ENCODE measurements around the gene RNF223. TPM values are rescaled to one million over a fixed set of nuclear protein-coding genes. Genes with fewer than 3 reads are reported as not detected.
"Not testable (repeated sequence)": the region's sequence is repeated elsewhere in the genome, so short reads cannot be mapped to it uniquely, and the experiment has no call there.

Gene RNF223
- polyA plus RNA-seq, 1 donor: 0.08 TPM

DNA sequence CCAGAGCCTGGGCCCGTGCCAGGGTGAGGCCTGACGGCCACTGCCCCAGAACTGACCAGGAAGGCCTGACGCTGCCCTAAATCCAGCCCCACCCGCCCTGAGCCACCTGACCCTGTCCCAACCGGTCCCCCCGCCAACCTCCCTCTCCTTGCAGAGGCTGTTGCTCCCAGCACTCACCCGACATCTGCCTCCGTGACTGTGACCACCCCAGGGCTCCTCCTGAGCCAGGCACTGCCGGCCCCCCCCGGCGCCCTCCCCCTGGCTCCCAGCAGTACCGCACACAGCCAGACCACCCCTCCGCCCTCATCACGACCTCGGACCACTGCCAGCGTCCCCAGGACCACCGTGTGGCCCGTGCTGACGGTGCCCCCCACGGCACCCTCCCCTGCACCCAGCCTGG lies 27.9 kb downstream of the RNF223 start:
- DNase-seq (ENCODE audit: low read depth): no peak

DNA sequence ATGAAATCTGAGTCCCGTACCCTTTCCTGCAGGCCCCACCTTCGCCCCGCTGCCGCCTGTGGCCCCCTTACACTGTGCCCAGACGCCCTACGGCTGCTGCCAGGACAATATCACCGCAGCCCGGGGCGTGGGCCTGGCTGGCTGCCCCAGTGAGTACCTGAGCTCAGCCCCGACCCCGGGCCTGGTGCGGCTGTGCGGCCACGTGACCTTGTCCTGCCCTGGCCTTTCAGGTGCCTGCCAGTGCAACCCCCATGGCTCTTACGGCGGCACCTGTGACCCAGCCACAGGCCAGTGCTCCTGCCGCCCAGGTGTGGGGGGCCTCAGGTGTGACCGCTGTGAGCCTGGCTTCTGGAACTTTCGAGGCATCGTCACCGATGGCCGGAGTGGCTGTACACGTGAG lies 29.0 kb downstream of the RNF223 start:
- DNase-seq (ENCODE audit: low read depth): no peak

DNA sequence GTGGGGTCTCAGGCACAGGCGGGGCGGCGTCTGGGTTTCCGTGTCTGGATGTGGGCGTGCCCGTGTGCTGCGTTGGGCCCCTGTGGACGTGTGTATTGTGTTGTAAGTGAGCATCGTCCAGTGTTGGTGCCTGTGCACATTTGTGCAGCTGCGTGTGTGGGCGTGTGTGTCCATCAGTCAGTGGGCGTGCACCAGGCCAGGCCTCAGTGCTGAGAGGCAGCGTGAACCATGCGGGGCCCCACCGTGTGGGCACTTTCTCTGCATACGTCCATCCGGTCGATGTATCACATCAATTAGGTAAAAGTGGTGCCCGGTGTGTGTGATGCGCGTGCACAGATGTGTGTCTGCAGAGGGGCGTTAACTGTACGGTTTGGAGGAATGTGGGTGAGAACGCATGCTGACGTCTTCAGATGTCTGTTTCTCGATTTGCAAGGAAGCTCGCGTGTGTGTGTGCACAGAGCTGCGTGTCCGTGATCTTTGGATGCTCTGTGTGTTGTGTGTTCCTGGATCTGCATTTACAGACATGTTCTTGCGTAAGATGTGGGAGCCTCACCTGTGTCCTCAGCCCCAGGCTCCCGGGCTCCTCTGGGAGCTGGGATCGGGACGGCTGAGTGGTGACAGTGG lies 29.5 kb downstream of the RNF223 start:
- no peak for DNase-seq (ENCODE audit: low read depth)

DNA sequence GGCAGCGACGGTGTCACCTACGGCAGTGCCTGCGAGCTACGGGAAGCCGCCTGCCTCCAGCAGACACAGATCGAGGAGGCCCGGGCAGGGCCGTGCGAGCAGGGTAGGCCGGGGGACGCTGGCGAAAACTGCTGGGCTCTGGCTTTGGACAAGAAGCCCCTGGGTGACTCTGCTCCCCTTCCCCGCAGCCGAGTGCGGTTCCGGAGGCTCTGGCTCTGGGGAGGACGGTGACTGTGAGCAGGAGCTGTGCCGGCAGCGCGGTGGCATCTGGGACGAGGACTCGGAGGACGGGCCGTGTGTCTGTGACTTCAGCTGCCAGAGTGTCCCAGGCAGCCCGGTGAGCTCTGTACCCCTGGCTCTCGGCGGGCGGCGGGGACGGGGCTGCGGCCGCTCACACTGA lies 30.2 kb downstream of the RNF223 start:
- no peak for DNase-seq (ENCODE audit: low read depth)

DNA sequence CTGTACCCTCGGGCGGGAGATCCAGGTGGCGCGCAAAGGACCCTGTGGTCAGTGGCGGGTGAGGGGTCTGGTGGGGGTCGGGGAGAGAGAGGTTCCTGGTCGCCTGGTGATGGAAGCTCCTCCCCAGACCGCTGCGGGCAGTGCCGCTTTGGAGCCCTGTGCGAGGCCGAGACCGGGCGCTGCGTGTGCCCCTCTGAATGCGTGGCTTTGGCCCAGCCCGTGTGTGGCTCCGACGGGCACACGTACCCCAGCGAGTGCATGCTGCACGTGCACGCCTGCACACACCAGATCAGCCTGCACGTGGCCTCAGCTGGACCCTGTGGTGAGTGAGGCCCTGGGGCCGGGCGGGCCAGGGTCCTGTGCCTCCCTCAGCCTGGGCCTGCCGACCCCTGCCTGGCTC lies 30.7 kb downstream of the RNF223 start:
- no peak for DNase-seq (ENCODE audit: low read depth)

DNA sequence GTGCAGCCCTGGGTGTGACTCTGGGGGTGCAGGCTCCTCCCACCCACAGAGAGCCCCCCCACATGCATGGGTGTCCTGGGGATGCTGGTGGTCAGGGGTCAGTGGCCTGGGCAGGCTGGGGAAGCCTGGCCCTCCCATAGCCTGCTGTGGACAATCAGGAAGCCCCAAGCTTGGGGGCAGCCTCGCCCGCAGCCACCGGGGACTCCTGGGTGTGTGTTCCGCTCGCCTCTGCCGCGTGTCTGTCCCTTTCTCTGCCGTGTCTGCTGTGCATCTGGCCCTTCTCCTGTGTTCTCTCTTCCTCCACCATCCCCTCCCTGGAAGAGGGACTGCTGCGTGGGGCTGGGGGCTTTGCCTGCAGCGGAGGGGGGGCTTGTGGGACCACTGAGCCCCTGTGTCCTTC lies 31.3 kb downstream of the RNF223 start:
- no peak for DNase-seq (ENCODE audit: low read depth)

DNA sequence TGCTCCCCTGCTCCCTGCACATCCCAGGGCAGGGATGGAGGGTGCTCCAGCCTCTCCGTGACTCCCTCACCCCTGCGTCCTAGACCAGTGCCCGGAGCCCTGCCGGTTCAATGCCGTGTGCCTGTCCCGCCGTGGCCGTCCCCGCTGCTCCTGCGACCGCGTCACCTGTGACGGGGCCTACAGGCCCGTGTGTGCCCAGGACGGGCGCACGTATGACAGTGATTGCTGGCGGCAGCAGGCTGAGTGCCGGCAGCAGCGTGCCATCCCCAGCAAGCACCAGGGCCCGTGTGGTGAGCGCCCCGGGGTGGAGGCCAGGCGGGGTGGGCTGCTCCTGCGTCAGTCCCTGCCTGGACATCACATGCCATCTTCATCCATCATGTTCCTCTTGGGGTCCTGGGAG lies 32.2 kb downstream of the RNF223 start:
- DNase-seq (ENCODE audit: low read depth): no peak

DNA sequence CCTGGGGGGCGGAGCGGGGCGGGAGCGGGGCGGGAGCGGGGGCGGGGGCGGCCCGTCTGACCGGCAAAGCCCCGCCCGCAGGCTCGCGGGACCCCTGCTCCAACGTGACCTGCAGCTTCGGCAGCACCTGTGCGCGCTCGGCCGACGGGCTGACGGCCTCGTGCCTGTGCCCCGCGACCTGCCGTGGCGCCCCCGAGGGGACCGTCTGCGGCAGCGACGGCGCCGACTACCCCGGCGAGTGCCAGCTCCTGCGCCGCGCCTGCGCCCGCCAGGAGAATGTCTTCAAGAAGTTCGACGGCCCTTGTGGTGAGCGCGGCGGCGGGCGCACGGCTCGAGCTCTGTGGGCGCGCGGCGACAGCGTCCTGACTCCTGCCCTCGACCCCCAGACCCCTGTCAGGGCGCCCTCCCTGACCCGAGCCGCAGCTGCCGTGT lies 33.0 kb downstream of the RNF223 start:
- no peak for DNase-seq (ENCODE audit: low read depth)

DNA sequence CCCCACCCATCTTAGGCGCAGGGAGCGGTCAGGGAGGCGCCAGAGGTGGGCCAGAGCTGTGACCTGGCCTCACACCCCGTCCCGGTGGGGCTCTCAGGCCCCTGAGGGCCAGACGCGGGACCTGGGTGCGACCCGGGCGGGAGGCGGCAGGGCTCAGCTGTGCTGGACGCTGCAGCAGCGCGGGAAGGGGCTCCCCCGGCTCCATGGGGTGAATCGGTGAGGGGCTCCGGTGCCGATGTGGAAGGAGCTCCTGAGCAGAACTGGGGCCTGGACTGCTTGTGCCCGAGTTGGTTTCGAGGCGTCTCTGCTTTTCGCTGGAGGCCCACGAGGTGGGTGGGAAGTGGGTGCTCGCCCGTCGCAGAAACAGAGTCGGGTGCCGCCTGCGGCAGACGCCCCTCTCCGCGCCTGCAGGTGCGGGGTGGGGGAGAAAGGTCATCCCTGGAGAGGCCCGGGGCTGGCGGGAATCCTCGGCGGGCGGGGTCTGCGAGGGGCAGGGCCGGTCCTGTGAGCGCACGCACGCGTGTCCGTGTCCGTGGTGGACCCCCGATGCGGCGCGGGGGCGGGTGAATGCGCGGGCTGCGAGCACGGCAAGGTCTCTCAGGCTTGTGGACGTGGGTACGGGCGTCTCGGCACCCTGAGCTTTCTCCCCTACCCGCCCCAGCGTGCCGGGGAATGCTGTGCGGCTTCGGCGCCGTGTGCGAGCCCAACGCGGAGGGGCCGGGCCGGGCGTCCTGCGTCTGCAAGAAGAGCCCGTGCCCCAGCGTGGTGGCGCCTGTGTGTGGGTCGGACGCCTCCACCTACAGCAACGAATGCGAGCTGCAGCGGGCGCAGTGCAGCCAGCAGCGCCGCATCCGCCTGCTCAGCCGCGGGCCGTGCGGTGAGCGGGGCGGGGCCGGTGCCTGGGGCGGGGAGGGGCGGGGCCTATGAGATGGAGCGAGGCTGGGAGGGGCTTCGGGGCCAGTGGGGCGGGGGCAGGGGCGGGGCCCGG lies 33.8 kb downstream of the RNF223 start:
- DNase-seq (ENCODE audit: low read depth): no peak

DNA sequence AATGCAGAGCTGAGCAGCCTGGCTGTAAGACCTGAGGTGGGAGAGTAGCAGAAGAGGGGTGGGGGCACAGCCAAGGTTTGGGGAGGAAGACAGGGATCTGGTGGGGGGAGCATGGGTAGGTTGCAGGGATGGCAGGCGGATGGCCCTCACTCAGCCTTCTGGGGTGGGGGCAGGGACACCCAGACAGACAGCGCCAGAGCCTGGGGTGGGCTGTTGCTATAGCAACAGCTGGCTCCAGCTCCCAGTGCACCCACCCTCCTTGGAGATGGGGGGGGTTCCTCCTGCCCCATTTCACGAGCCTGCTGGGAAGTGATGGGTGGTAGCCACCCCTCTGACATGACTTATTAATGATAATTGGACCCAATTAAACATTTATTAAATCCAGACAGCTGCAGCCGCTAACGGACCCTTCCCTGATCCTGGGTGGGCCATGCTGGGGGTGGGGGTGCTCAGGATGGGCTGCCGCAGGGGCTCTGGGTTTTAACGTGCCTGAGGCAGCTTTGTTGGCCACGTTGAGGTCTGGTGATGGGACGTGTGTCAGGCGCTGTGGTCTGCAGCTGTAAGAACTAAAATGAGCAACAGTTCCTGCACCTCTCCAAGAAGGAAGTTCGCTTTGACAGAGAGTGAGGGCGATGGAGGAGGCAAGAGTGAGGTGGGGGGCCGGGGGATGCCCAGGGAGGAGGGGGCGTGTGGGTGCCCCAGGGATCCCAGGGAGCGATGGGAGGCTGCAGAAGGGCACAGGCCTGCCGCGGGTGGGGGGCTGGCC lies 34.8 kb downstream of the RNF223 start:
- DNase-seq (ENCODE audit: low read depth): no peak

DNA sequence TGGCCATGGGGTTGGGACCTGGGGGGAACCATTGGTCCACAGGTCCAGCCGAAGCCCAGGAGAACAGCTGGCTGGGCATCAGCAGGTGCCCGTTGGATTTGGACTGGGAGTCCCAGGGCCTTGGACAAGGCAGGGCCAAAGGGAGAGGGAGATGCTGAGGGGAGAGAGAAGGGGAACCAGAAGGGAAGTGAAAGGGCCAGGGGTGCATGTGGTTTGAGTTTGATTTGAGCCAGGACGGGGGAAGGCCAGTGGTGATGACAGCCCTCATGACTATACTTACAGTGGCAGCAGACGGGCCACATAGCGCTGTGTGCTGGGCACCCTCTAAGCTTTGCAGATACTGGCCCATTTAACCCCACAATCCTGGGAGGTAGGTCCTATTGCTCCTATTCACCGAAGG lies 35.4 kb downstream of the RNF223 start:
- DNase-seq (ENCODE audit: low read depth): no peak

DNA sequence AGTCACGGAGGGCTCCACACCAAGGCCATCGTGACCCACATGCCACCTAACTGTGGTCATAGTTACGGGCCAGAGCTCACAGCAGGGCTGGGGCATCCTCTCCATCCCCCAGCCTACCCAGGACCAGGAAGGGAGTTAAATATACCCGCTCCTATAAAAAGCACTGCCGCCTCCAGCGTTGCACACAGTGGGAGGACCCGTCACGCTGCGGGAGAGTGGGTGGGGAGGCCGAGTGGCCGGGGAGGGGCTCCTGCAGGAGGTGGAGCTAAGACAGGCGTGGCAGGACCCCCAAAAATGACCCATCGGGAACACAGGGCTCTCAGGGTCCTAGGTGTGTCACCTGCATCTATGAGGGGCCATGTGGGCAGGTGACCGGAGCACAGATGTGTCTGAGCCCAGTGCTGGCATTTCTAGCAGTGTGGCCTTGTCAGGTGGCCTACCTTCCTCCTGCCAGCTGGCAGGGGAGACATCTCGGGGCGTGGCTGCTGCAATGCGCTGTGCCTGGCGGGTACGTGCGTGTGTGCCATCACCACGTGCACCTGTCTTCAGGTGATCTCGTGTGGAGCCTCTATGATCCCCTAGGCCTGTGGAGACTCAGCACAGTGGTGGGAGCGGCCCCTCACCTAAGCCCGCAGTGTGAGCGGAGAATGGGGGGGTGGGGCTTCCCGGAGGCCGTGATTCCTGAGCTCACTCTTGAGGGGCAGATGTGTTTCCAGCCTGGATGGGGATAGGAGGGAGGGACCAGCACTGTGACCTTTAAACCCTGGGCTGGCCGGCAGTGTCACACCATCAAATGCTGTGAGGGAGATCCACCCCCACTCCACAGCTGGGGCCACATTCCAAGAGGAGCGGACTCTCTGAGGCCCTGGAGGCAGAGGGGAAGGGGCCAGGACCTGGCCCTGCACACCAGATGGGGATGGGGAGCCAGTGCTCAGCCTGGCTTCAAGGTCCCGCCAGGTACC lies 36.5 kb downstream of the RNF223 start:
- no peak for DNase-seq (ENCODE audit: low read depth)

DNA sequence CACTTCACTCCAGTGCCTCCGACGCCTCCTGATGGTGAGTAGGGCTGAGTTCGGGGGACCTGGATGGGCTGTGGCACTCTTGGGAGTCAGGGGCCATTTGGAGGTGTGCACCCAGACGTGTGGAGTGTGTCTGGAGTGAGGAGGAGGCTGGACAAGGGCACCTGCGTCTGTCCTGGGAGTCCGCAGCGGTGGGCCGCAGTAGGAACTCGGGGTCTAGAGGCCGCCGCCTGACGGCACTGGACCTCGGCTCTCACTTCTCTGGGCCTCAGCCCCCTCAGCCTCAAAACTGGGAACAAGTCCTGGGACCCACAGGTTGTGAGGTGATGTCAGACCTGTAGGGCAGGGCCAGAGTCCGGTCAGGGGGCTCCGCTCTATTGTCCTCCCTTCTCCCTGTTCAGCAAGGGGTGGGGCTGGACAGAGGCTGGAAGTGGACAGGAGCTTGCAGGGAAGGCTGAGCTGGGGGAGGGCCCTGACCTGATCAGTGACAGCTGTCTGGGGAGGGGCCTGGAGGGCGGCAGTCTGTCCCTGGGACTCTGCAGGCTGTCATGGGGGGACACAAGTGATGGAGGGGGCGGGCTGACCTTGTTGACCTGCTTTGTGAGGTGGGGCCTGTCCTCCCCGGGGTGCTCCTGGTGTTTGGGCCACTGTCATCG lies 38.7 kb downstream of the RNF223 start:
- no peak for DNase-seq (ENCODE audit: low read depth)

DNA sequence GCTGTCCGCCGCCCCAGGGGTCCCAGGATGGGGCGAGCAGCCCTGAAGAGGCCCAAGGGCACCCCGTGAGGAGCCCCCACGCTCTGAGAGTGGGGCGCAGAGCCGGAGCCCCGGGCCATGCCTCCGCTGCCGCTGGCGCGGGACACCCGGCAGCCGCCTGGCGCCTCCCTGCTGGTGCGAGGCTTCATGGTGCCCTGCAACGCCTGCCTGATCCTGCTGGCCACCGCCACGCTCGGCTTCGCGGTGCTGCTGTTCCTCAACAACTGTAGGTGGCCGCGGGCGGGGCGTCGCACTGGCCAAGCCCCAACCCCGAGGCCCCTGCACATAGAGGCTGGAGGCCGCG lies 39.7 kb downstream of the RNF223 start:
- DNase-seq (ENCODE audit: low read depth): no peak

DNA sequence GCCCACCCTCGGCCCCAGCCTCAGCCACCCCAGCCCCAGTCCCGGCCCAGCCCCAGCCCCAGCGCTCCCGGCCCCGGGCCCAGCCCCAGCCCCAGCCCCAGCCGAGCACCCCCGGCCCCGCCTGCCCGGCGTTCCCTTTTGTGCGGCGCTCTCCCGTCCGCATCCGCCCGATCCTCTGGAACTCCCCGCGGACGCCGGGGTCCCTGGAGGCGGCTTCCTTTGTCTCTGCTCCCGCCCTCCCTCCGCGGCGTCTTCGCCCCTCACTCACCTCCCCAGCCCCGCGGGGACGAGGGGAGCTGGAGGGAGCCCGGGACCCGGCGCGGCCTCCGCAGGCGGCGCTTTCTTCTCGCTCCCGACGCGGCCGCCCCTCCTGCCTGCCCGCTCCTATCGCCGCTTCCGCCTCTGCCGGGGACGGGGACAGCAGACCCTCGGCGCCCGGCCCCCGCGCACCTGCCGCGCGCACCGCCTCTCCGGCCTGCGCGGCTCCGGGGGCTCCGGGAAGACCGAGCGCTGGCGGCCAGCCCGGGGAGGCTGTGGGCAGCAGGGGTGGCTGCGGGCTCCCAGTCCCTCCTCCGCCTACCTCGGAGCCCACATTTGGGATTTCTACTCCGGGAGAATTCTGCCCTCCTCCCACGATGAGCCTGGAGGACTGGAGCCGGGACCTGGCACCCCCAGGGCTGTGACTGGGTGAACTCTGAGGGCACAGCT lies 40.2 kb downstream of the RNF223 start:
- DNase-seq (ENCODE audit: low read depth): no peak

DNA sequence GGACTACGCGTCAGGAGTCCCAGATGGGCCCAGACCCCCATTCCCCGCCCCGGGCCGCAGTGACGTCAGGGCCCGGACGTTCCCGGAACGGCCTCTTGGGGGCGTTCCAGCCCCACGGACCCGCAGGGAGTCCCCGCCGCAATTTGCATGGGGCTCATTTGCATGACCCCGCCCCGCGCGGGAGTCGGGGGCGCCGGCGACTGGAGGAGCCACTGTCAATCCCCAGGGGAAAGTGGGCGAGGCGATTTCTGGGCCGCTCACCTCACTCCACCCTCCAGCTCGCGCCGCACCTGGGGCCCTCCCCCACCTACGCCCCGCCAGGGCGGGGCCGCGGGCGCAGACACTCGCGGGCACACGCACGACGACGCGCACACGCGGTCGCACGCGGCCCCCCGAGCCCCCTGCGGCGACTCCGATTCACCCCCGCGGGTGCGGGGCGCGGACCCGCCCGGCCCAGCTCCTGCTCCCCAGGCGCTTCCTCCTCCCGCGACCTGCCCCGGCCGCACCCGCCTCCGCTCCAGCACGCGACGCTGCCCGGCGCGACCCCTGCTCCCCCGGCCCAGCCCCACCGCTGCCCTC lies 41.0 kb downstream of the RNF223 start:
- DNase-seq (ENCODE audit: low read depth): no peak

DNA sequence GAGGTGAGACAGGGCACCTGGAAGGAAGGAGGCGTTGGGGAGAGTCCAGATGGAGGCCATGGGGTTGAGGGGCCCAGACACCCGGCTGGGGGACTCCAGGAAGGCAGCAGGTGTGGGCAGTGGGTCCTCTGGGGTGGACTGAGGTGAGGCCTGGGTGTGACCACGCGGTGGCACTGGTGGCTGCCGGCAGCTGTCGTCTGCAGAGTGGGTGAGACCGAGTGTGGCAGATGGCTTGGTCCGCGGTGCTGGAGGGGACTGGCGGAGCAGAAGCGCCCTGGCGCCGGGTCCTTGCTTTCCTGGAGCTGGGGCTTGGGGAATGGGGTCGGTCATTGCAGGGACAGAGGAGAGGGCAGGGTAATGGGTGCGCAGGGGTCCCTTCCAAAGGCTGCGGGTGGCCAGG lies 41.7 kb downstream of the RNF223 start:
- DNase-seq (ENCODE audit: low read depth): no peak

DNA sequence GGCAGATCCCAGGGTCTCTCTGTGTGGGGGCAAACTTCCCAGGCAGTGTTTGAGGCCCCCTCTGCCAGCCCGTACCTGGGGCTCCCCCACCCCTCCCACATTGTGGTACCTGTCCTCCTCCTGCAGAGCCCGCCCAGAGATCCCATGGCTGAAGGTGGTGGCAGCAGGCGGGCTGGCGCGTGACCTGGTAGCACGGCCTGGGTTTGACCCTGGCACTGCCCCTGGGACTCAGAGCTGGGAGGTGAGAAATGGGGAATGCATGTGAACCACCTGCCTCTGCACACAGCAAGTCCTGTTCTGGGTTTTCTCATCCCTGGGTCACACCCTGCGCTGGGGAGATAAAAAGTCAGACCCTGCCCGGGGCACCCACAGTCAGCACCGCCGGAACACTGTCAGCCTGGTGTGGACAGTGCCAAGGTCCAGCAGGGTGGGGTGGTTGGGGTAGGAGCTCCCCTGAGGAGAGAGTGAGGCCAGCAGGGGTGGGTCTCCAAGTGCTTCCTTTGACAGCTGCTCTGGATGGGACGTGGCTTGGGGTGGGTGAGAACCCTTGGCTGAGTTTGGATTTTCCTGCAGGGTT lies 42.4 kb downstream of the RNF223 start:
- DNase-seq (ENCODE audit: low read depth): no peak

DNA sequence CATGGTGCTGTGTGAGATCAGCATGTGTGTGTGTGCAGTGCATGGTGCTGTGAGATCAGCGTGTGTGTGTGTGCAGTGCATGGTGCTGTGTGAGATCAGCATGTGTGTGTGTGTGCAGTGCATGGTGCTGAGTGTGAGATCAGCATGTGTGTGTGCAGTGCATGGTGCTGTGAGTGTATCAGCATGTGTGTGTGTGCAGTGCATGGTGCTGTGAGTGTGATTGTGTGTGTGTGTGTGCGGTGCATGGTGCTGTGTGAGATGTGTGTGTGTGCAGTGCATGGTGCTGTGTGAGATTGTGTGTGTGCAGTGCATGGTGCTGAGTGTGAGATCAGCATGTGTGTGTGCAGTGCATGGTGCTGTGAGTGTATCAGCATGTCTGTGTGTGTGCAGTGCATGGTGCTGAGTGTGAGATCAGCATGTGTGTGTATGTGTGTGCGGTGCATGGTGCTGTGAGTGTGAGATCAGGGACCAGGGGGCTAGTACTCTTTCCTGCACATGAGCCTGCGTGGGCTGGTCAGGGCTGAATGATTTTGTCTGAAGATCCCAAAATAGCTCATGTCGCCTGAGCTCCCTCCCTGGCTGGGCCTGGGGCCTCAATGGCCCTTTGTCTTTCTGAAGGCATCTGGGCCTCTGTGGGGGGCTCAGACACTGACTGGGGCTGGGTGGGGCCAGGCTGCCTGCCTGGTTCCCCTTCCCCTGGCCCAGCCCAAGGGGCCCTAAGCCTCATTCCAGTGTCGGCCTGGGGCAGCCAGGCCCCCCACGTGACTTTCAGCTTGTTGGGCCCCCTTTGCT lies 43.0 kb downstream of the RNF223 start:
- not testable (repeated sequence) for DNase-seq (ENCODE audit: low read depth)

Measured in forelimb muscle (tissue), 1 donor.